Fibroblast of lung (primary cell): ENCODE data around the gene SFTPB.

ENCODE experiments used
- CTCF ChIP-seq, 2 donors: IDR thresholded peaks in 1 of 2; conservative IDR thresholded peaks in 1 of 2; 1 replicate in 1 of 2; 2 replicates in 1 of 2; pipeline ENCODE4 v1.5.1; 2011 to 2012; ENCODE audit warnings: low read length in 2 of 2, control low read depth in 1 of 2, inconsistent platforms in 1 of 2, low read depth in 1 of 2, mild to moderate bottlenecking in 1 of 2
- EZH2 ChIP-seq: IDR thresholded peaks from 2 replicates; pipeline ENCODE4 v1.5.1; 2012; ENCODE audit warnings: low read length, control low read depth, mild to moderate bottlenecking; ENCODE audit errors: missing control alignments

GRCh38 chr2:85647823-85648526 is 20.0 kb downstream of the SFTPB start:
- TF ChIP-seq CTCF (conservative IDR thresholded peaks at IDR 0.05 in 1 of 2, IDR thresholded peaks at IDR 0.05 in 1 of 2; ENCODE audit: low read depth in 1 of 2, low read length in 2 of 2) (no peak), EZH2 (no peak)
